ENCODE measurements around the gene CCDC13. TPM values are rescaled to one million over a fixed set of nuclear protein-coding genes. Genes with fewer than 3 reads are reported as not detected.

CCDC13 gene
- total and polyA plus RNA-seq, 2 of the 13 experiments (the other 11 are each of a cell fraction or from before 2014, with no cell fraction given) = 0.22 to 0.51 TPM

DNA sequence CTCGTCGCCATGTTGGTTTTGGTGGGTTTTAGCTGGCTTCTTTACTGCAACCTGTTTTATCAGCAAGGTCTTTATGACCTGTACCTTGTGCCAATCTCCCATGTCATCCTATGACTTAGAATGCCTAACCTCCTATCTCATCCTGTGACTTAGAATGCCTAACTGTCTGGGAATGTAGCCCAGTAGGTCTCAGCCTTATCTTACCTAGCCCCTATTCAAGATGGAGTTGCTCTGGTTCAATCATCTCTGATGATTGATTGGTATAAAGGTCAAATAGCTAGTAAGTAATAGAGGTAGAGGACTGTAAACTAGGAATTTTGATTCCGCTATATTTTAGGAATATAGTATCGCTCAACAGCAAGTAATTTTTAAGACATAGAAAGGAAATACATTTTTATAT is 34.9 kb upstream of the CCDC13 start:
- BruUV-seq (replicated peaks) = no TSS peak
- TF ChIP-seq, protein P1, sequence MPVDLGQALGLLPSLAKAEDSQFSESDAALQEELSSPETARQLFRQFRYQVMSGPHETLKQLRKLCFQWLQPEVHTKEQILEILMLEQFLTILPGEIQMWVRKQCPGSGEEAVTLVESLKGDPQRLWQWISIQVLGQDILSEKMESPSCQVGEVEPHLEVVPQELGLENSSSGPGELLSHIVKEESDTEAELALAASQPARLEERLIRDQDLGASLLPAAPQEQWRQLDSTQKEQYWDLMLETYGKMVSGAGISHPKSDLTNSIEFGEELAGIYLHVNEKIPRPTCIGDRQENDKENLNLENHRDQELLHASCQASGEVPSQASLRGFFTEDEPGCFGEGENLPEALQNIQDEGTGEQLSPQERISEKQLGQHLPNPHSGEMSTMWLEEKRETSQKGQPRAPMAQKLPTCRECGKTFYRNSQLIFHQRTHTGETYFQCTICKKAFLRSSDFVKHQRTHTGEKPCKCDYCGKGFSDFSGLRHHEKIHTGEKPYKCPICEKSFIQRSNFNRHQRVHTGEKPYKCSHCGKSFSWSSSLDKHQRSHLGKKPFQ (CRISPR knock-in tag; IDR thresholded peaks at IDR 0.05; ENCODE audit: insufficient replicate concordance) = no peak
- TF ChIP-seq ZKSCAN1 (IDR thresholded peaks at IDR 0.05; ENCODE audit: low read length) (no peak), MYC (CRISPR knock-in tag; IDR thresholded peaks at IDR 0.05; ENCODE audit: borderline replicate concordance) (no peak), ARNT (IDR thresholded peaks at IDR 0.05) (no peak), ZFP62 (CRISPR knock-in tag; IDR thresholded peaks at IDR 0.05) (no peak), ZNF329 (CRISPR knock-in tag; IDR thresholded peaks at IDR 0.05; ENCODE audit: low read depth) (no peak), NPAS2 (CRISPR knock-in tag; IDR thresholded peaks at IDR 0.05; ENCODE audit: borderline replicate concordance) (no peak), ZNF678 (CRISPR knock-in tag; IDR thresholded peaks at IDR 0.05) (no peak), SALL1 (CRISPR knock-in tag; IDR thresholded peaks at IDR 0.05) (no peak)
- TF ChIP-seq, protein P2, sequence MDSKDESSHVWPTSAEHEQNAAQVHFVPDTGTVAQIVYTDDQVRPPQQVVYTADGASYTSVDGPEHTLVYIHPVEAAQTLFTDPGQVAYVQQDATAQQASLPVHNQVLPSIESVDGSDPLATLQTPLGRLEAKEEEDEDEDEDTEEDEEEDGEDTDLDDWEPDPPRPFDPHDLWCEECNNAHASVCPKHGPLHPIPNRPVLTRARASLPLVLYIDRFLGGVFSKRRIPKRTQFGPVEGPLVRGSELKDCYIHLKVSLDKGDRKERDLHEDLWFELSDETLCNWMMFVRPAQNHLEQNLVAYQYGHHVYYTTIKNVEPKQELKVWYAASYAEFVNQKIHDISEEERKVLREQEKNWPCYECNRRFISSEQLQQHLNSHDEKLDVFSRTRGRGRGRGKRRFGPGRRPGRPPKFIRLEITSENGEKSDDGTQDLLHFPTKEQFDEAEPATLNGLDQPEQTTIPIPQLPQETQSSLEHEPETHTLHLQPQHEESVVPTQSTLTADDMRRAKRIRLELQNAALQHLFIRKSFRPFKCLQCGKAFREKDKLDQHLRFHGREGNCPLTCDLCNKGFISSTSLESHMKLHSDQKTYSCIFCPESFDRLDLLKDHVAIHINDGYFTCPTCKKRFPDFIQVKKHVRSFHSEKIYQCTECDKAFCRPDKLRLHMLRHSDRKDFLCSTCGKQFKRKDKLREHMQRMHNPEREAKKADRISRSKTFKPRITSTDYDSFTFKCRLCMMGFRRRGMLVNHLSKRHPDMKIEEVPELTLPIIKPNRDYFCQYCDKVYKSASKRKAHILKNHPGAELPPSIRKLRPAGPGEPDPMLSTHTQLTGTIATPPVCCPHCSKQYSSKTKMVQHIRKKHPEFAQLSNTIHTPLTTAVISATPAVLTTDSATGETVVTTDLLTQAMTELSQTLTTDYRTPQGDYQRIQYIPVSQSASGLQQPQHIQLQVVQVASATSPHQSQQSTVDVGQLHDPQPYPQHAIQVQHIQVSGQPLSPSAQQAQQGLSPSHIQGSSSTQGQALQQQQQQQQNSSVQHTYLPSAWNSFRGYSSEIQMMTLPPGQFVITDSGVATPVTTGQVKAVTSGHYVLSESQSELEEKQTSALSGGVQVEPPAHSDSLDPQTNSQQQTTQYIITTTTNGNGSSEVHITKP (CRISPR knock-in tag; IDR thresholded peaks at IDR 0.05; ENCODE audit: low read depth) = no peak
- TF ChIP-seq, protein P3, sequence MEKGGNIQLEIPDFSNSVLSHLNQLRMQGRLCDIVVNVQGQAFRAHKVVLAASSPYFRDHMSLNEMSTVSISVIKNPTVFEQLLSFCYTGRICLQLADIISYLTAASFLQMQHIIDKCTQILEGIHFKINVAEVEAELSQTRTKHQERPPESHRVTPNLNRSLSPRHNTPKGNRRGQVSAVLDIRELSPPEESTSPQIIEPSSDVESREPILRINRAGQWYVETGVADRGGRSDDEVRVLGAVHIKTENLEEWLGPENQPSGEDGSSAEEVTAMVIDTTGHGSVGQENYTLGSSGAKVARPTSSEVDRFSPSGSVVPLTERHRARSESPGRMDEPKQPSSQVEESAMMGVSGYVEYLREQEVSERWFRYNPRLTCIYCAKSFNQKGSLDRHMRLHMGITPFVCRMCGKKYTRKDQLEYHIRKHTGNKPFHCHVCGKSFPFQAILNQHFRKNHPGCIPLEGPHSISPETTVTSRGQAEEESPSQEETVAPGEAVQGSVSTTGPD (CRISPR knock-in tag; IDR thresholded peaks at IDR 0.05) = no peak
- TF ChIP-seq, protein P4, sequence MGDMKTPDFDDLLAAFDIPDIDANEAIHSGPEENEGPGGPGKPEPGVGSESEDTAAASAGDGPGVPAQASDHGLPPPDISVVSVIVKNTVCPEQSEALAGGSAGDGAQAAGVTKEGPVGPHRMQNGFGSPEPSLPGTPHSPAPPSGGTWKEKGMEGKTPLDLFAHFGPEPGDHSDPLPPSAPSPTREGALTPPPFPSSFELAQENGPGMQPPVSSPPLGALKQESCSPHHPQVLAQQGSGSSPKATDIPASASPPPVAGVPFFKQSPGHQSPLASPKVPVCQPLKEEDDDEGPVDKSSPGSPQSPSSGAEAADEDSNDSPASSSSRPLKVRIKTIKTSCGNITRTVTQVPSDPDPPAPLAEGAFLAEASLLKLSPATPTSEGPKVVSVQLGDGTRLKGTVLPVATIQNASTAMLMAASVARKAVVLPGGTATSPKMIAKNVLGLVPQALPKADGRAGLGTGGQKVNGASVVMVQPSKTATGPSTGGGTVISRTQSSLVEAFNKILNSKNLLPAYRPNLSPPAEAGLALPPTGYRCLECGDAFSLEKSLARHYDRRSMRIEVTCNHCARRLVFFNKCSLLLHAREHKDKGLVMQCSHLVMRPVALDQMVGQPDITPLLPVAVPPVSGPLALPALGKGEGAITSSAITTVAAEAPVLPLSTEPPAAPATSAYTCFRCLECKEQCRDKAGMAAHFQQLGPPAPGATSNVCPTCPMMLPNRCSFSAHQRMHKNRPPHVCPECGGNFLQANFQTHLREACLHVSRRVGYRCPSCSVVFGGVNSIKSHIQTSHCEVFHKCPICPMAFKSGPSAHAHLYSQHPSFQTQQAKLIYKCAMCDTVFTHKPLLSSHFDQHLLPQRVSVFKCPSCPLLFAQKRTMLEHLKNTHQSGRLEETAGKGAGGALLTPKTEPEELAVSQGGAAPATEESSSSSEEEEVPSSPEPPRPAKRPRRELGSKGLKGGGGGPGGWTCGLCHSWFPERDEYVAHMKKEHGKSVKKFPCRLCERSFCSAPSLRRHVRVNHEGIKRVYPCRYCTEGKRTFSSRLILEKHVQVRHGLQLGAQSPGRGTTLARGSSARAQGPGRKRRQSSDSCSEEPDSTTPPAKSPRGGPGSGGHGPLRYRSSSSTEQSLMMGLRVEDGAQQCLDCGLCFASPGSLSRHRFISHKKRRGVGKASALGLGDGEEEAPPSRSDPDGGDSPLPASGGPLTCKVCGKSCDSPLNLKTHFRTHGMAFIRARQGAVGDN (CRISPR knock-in tag; IDR thresholded peaks at IDR 0.05) = no peak
- TF ChIP-seq, protein P5, sequence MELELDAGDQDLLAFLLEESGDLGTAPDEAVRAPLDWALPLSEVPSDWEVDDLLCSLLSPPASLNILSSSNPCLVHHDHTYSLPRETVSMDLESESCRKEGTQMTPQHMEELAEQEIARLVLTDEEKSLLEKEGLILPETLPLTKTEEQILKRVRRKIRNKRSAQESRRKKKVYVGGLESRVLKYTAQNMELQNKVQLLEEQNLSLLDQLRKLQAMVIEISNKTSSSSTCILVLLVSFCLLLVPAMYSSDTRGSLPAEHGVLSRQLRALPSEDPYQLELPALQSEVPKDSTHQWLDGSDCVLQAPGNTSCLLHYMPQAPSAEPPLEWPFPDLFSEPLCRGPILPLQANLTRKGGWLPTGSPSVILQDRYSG (CRISPR knock-in tag; IDR thresholded peaks at IDR 0.05) = no peak

More for the DNA sequence above, 34.9 kb upstream of the CCDC13 start:
- no peak for FAIRE-seq
- Histone ChIP-seq H4K20me1 (ENCODE audit: insufficient read depth, low read length) (no peaks in the 10 kb centered on the region), H3K9ac (ENCODE audit: insufficient read depth, low read depth, low read length) (no peak overlapping the region), H3K27me3 (ENCODE audit: control insufficient read depth in 1 of 2, insufficient read depth in 2 of 2, low read length in 2 of 2) (no peaks in the 10 kb centered on the region; a peak in 1 of 5 replicates), H3K36me3 (replicated peaks in 1 of 2; ENCODE audit: control insufficient read depth in 1 of 2, insufficient read depth in 2 of 2, low read length in 2 of 2) (no peaks in the 10 kb centered on the region), H3K79me2 (ENCODE audit: insufficient read depth, low read length) (peaks cover 14% of the 10 kb centered on the region), H2AFZ (ENCODE audit: low read length) (no peak overlapping the region), H3K4me1 (ENCODE audit: insufficient read depth, low read length) (peaks cover 50% of the 10 kb centered on the region), H3K27ac (ENCODE audit: extremely low read length, insufficient read depth, low read length) (no peak overlapping the region), H3K4me2 (ENCODE audit: low read depth, low read length) (no peak overlapping the region), H3K9me3 (ENCODE audit: low read length) (no peaks in the 10 kb centered on the region), H3K4me3 (replicated peaks in 1 of 3; ENCODE audit: insufficient read depth in 1 of 3, low read depth in 2 of 3, low read length in 3 of 3) (no peak overlapping the region)
- no peak for ATAC-seq
- ChIA-PET CTCF (ENCODE audit: low intra/inter-chr PET ratio, low total read pairs) (no interaction called here), POLR2A (interaction anchor here (0.7 to 5.0 kb wide), 4 partner anchors 11 to 20 kb away, joined by 3 to 61 read pairs (median 4); no protein-coding TSS in a partner anchor)
- in situ Hi-C loops (cut with HindIII; ENCODE audit: extremely low pct_ligation_motif_present, low pct_unique_long_range_greater_than_20kb) (no loop called here), intact Hi-C loops (cut with micrococcal nuclease; ENCODE audit: unreplicated experiment) (no loop called here)
- DNase-seq (ENCODE audit: low spot score) = no peak
- WGBS (ENCODE audit: low lambda C conversion rate) = 97% methylated on average over 4 of the region's 4 CpGs

All from HepG2 (cell line).